Activated effector memory CD4-positive, alpha-beta T cell treated with anti-CD3 and anti-CD28 coated beads, Interleukin-2, amount 50 U/mL, for 16 hours (primary cell): ENCODE measurements around the gene SP100.
"Not testable (repeated sequence)": the region's sequence is repeated elsewhere in the genome, so short reads cannot be mapped to it uniquely, and the experiment has no call there.

Experiments
- DNase-seq: peaks from one replicate; pipeline ENCODE4 v3.0.0-alpha.2; 2020

The SP100 gene

GRCh38 chr2:230422149-230422548, 6.1 kb downstream of the SP100 start:
- no peak for DNase-seq

- DNase-seq: no peak
These were observed 8.0 kb downstream of the SP100 start for GRCh38 chr2:230423851-230424458.

GRCh38 chr2:230425377-230425776, 9.4 kb downstream of the SP100 start:
- no peak for DNase-seq

- DNase-seq: no peak
These were observed 13.5 kb downstream of the SP100 start for GRCh38 chr2:230429513-230429912.

- DNase-seq: no peak
These were observed 15.2 kb downstream of the SP100 start for GRCh38 chr2:230430957-230431910.

- DNase-seq: no peak
These were observed 18.8 kb downstream of the SP100 start for GRCh38 chr2:230434677-230435324.

- DNase-seq: no peak
These were observed 19.4 kb downstream of the SP100 start for GRCh38 chr2:230435431-230435830.

GRCh38 chr2:230439121-230439520, 23.1 kb downstream of the SP100 start:
- not testable (repeated sequence) for DNase-seq

- DNase-seq: no peak
These were observed 23.6 kb downstream of the SP100 start for GRCh38 chr2:230439590-230439989.

- DNase-seq: peak; percentile 82
These were observed 25.4 kb downstream of the SP100 start for GRCh38 chr2:230441227-230441897.

GRCh38 chr2:230443541-230443940, 27.5 kb downstream of the SP100 start:
- no peak for DNase-seq

GRCh38 chr2:230444832-230445231, 28.8 kb downstream of the SP100 start:
- no peak for DNase-seq

GRCh38 chr2:230447036-230447435, 31.0 kb downstream of the SP100 start:
- no peak for DNase-seq

GRCh38 chr2:230447455-230448451, 31.8 kb downstream of the SP100 start:
- no peak for DNase-seq

- DNase-seq: no peak
These were observed 34.0 kb downstream of the SP100 start for GRCh38 chr2:230449901-230450467.

- DNase-seq: no peak
These were observed 37.0 kb downstream of the SP100 start for GRCh38 chr2:230453006-230453405.

GRCh38 chr2:230455005-230455684, 39.1 kb downstream of the SP100 start:
- no peak for DNase-seq

GRCh38 chr2:230457073-230457768, 41.2 kb downstream of the SP100 start:
- no peak for DNase-seq

GRCh38 chr2:230457793-230458192, 41.8 kb downstream of the SP100 start:
- no peak for DNase-seq

GRCh38 chr2:230459216-230459615, 43.2 kb downstream of the SP100 start:
- DNase-seq: no peak
